Activated naive CD8-positive, alpha-beta T cell treated with anti-CD3 and anti-CD28 coated beads, Interleukin-2, amount 10 ng/mL, durations not matched to agents 7 days and 5 days (primary cell): Measurements from ENCODE around the gene ART1. TPM values are rescaled to one million over a fixed set of nuclear protein-coding genes. Genes with fewer than 3 reads are reported as not detected.
"Not testable (repeated sequence)": the region's sequence is repeated elsewhere in the genome, so short reads cannot be mapped to it uniquely, and the experiment has no call there.

Experiments used
- ATAC-seq: fragments of 150-1000 bp; cut with Tn5 transposase; one replicate; pipeline ENCODE4 v1.10.0; 2021; ENCODE audit warnings: low read depth, moderate library complexity
- POLR2A ChIA-PET: fragments of 350-600 bp; sonication (Branson Sonifier 250); formaldehyde crosslinking; loops from one replicate; lab custom pipeline; 2021; ENCODE audit warnings: antibody characterized with exemption; lab: Charles Lee
- DNase-seq: peaks from one replicate; pipeline ENCODE4 v3.0.0; 2021
- H3K27ac Mint-ChIP-seq: one replicate; pipeline ENCODE4 v1.8.0; 2022; ENCODE audit warnings: mild to moderate bottlenecking, mixed read lengths
- H3K27me3 Mint-ChIP-seq: one replicate; pipeline ENCODE4 v1.8.0; 2022; ENCODE audit warnings: mild to moderate bottlenecking, moderate library complexity, mixed read lengths
- H3K36me3 Mint-ChIP-seq: one replicate; pipeline ENCODE4 v1.8.0; 2021; ENCODE audit warnings: mild to moderate bottlenecking, mixed read lengths
- H3K4me1 Mint-ChIP-seq: one replicate; pipeline ENCODE4 v1.8.0; 2021; ENCODE audit warnings: mixed read lengths
- H3K4me3 Mint-ChIP-seq: one replicate; pipeline ENCODE4 v1.8.0; 2022; ENCODE audit warnings: mild to moderate bottlenecking, moderate library complexity, mixed read lengths
- H3K9me3 Mint-ChIP-seq: one replicate; pipeline ENCODE4 v1.8.0; 2021; ENCODE audit warnings: mixed read lengths
- total RNA-seq, 2 experiments: library from RNA; stranded (reverse); gene quantifications; one replicate each; pipeline ENCODE4 v1.2.3, GENCODE V29; 2021

Gene ART1
- total RNA-seq, 2 experiments from 2014 or later, result not detected

GRCh38 chr11:3641191-3641590, 3.7 kb upstream of the ART1 start:
- H3K27ac Mint-ChIP-seq, result no peak overlapping the region
- H3K4me1 Mint-ChIP-seq, result peaks cover 4% of the 10 kb centered on the region
- H3K36me3 Mint-ChIP-seq, result no peaks in the 10 kb centered on the region
- ATAC-seq, result no peak
- no peak for DNase-seq
- no peaks in the 10 kb centered on the region for H3K9me3 Mint-ChIP-seq
- H3K27me3 Mint-ChIP-seq, result peaks cover 29% of the 10 kb centered on the region
- POLR2A ChIA-PET, result no interaction called here
- peak overlapping the region; percentile 34 for H3K4me3 Mint-ChIP-seq

- POLR2A ChIA-PET, result no interaction called here
- peaks cover 29% of the 10 kb centered on the region for H3K27me3 Mint-ChIP-seq
- no peaks in the 10 kb centered on the region for H3K9me3 Mint-ChIP-seq
- DNase-seq (no peak), ATAC-seq (no peak)
- peak within 1 kb of the TSS; percentile 67 for H3K4me3 Mint-ChIP-seq
- H3K4me1 Mint-ChIP-seq, result peaks cover 4% of the 10 kb centered on the region
- no peak within 1 kb of the TSS for H3K27ac Mint-ChIP-seq
- no peaks in the 10 kb centered on the region for H3K36me3 Mint-ChIP-seq
Measured at GRCh38 chr11:3641701-3642070, 3.2 kb upstream of the ART1 start, which contains the start of gene ART5. ART5 (minus strand) TSS chr11:3641992; CDS start chr11:3641862, 130 bp downstream.

DNA sequence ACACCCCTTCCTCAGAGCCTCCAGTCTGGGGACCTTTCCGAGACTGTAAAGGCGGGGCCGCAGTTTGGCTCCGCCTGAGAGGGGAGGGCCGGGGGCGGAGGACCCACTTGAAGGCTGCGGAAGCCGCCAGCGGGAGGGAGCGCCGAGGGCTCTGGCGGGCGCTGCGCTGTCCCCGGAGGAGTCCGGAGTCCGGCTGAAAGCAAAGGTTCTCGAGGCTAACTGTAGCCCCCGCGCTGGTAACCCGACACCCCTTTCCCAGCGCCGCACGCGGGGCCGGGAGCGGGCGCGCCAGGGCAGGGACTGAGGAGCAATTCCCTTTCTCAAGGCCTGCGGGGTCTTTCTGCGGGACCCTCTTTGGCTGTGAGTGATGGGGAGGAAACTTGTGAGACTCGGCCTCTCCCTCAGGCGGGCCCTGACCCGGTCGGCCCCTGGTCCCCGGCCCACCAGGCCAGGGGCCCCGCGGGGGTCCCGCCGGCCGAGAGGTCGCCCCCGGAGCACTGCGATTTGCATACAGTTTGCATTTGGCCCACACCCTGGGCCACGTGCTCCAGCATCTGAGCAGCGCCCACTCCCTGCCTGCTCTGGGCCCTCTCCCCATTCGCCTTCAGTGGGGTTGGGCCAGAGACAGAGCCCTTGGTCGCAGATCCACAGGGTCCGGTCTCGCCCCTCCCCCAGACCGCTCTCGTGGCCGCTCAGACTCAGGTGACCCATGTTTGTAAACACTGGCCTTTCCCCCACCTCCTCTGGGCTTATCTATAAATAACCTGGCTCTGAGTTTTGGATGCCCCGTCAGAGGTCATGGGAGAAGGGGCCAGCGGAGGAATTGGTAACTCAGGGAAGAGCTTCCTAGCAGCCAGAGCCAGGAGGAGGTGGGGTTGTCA, 2.6 kb upstream of the ART1 start:
- POLR2A ChIA-PET, result no interaction called here
- Mint-ChIP-seq H3K4me1 (peaks cover 4% of the 10 kb centered on the region), H3K4me3 (peak overlapping the region; percentile 67), H3K9me3 (no peaks in the 10 kb centered on the region), H3K27ac (no peak overlapping the region), H3K27me3 (peaks cover 32% of the 10 kb centered on the region), H3K36me3 (no peaks in the 10 kb centered on the region)
- DNase-seq (peak; percentile 71), ATAC-seq (peak; percentile 83)

- ATAC-seq, DNase-seq, H3K9me3 Mint-ChIP-seq, POLR2A ChIA-PET, H3K4me3 Mint-ChIP-seq, H3K4me1 Mint-ChIP-seq, H3K27ac Mint-ChIP-seq, H3K36me3 Mint-ChIP-seq: not testable (repeated sequence)
- H3K27me3 Mint-ChIP-seq, result peaks cover 32% of the 10 kb centered on the region
Measured at GRCh38 chr11:3643102-3643546, 1.8 kb upstream of the ART1 start.

- no peak for ATAC-seq
- Mint-ChIP-seq H3K27ac (no peak overlapping the region), H3K27me3 (peaks cover 43% of the 10 kb centered on the region), H3K4me1 (peaks cover 4% of the 10 kb centered on the region), H3K9me3 (no peaks in the 10 kb centered on the region), H3K36me3 (no peaks in the 10 kb centered on the region), H3K4me3 (no peak overlapping the region)
- DNase-seq, result no peak
- POLR2A ChIA-PET, result no interaction called here
Measured at GRCh38 chr11:3645552-3645951, 624 bp downstream of the ART1 start.

- H3K27ac Mint-ChIP-seq, ATAC-seq, POLR2A ChIA-PET, H3K4me3 Mint-ChIP-seq, H3K36me3 Mint-ChIP-seq, H3K9me3 Mint-ChIP-seq, H3K4me1 Mint-ChIP-seq, DNase-seq: not testable (repeated sequence)
- H3K27me3 Mint-ChIP-seq, result peaks cover 31% of the 10 kb centered on the region
Measured at GRCh38 chr11:3648843-3649242, 3.9 kb downstream of the ART1 start.

- H3K36me3 Mint-ChIP-seq, ATAC-seq, DNase-seq, H3K9me3 Mint-ChIP-seq, H3K27ac Mint-ChIP-seq, H3K4me1 Mint-ChIP-seq, POLR2A ChIA-PET, H3K4me3 Mint-ChIP-seq: not testable (repeated sequence)
- H3K27me3 Mint-ChIP-seq, result peaks cover 28% of the 10 kb centered on the region
Measured at GRCh38 chr11:3649374-3649773, 4.4 kb downstream of the ART1 start.

GRCh38 chr11:3652514-3652913, 7.6 kb downstream of the ART1 start:
- DNase-seq, H3K36me3 Mint-ChIP-seq, H3K4me1 Mint-ChIP-seq, POLR2A ChIA-PET, H3K27ac Mint-ChIP-seq, H3K9me3 Mint-ChIP-seq, ATAC-seq, H3K4me3 Mint-ChIP-seq: not testable (repeated sequence)
- peaks cover 30% of the 10 kb centered on the region for H3K27me3 Mint-ChIP-seq

- Mint-ChIP-seq H3K4me1 (peaks cover under 1% of the 10 kb centered on the region), H3K9me3 (no peaks in the 10 kb centered on the region), H3K27me3 (peaks cover 24% of the 10 kb centered on the region), H3K4me3 (no peak overlapping the region), H3K36me3 (no peaks in the 10 kb centered on the region), H3K27ac (no peak overlapping the region)
- POLR2A ChIA-PET, result no interaction called here
- no peak for ATAC-seq
- DNase-seq, result no peak
Measured at GRCh38 chr11:3655547-3655946, 10.6 kb downstream of the ART1 start.

DNA sequence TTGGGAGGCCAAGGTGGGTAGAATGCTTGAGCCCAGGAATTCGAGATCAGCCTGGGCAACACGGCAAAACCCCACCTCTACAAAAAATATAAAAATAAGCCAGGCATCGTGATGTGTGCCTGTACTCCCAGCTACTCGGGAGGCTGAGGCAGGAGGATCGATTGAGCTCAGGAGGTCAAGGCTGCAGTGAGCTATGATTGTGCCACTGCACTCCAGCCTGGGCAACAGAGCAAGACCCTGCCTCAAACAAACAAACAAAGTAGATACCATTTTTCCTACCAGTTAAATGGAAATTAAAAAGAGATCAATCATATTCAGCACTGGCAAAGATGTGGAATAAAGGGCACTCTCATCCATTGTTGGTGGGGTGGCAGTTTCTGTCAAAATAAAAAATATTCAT, 12.4 kb downstream of the ART1 start:
- H3K4me1 Mint-ChIP-seq, H3K9me3 Mint-ChIP-seq, H3K27ac Mint-ChIP-seq, ATAC-seq, H3K4me3 Mint-ChIP-seq, DNase-seq, H3K36me3 Mint-ChIP-seq: not testable (repeated sequence)
- peaks cover 16% of the 10 kb centered on the region for H3K27me3 Mint-ChIP-seq
- POLR2A ChIA-PET, result interaction anchor here (1.0 kb wide), 1 partner anchor 140 kb away, joined by 4 read pairs; the partner anchor contains the start of gene NUP98

- no peak for DNase-seq
- Mint-ChIP-seq H3K9me3 (no peaks in the 10 kb centered on the region), H3K4me3 (no peak overlapping the region), H3K36me3 (peaks cover 2% of the 10 kb centered on the region), H3K27me3 (peaks cover 16% of the 10 kb centered on the region), H3K27ac (no peak overlapping the region), H3K4me1 (peaks cover 4% of the 10 kb centered on the region)
- POLR2A ChIA-PET, result no interaction called here
- ATAC-seq, result no peak
Measured at GRCh38 chr11:3658252-3658651, 13.3 kb downstream of the ART1 start.

DNA sequence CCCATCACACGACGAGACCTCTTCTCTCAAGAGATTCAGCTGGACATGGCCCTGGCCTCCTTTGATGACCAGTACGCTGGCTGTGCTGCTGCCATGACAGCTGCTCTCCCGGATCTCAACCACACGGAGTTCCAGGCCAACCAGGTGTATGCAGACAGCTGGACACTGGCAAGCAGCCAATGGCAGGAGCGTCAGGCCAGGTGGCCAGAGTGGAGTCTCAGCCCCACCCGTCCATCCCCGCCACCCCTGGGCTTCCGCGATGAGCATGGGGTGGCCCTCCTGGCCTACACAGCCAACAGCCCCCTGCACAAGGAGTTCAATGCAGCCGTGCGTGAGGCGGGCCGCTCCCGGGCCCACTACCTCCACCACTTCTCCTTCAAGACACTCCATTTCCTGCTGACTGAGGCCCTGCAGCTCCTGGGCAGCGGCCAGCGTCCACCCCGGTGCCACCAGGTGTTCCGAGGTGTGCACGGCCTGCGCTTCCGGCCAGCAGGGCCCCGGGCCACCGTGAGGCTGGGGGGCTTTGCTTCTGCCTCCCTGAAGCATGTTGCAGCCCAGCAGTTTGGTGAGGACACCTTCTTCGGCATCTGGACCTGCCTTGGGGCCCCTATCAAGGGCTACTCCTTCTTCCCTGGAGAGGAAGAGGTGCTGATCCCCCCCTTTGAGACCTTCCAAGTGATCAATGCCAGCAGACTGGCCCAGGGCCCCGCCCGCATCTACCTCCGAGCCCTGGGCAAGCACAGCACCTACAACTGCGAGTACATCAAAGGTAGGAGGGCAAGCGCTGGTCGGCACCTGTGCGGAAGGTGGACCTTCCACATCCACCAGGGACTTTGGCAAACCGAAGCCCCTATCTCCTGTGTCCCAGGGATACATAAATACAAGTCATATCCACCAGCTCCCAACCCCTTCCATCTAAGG, 14.9 kb downstream of the ART1 start:
- H3K27ac Mint-ChIP-seq, result no peak overlapping the region
- ATAC-seq, result no peak
- POLR2A ChIA-PET, result no interaction called here

GRCh38 chr11:3660960-3661359, 16.0 kb downstream of the ART1 start:
- ATAC-seq, result peak; percentile 26
- no peak overlapping the region for H3K4me3 Mint-ChIP-seq
- no peaks in the 10 kb centered on the region for H3K9me3 Mint-ChIP-seq
- H3K36me3 Mint-ChIP-seq, result peaks cover 8% of the 10 kb centered on the region
- peaks cover 14% of the 10 kb centered on the region for H3K27me3 Mint-ChIP-seq
- DNase-seq, result no peak
- H3K4me1 Mint-ChIP-seq, result peaks cover 4% of the 10 kb centered on the region
- H3K27ac Mint-ChIP-seq, result no peak overlapping the region
- POLR2A ChIA-PET, result no interaction called here

More for the DNA sequence above, 14.9 kb downstream of the ART1 start:
- Mint-ChIP-seq H3K36me3 (peaks cover 6% of the 10 kb centered on the region), H3K4me1 (peaks cover 4% of the 10 kb centered on the region), H3K27me3 (peaks cover 16% of the 10 kb centered on the region), H3K9me3 (no peaks in the 10 kb centered on the region), H3K4me3 (no peak overlapping the region)
- no peak for DNase-seq
